ENCODE results near the gene ITGB3.

DNA sequence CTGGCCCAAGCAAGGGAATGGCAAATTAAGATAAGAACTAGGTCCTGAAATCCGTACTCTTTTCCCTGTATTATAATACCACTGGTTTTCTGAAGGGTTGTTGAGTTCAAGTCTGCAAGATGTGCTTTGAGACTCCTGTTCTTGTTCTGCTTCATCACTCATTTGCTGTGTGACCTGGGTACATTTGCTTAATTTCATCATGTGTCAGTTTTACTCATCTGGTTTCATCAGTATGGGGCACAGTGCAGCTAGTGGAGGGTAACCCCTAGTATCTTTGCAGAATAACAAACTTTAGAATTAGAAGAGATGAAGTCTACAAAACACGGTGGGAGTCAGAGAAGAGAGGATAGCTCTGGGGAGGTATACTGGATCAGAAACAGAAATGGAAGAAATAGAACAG lies 48.2 kb downstream of the ITGB3 start:
- TF ChIP-seq CTCF (IDR thresholded peaks at IDR 0.05; ENCODE audit: insufficient read depth, low read length, poor library complexity, severe bottlenecking) (no peak), EZH2phosphoT487 (conservative IDR thresholded peaks at IDR 0.05; ENCODE audit: low read length) (no peak)

Data from SU-DHL-6 (cell line).